Neutrophil (primary cell): ENCODE data around the gene CST4.
"Not testable (repeated sequence)": the region's sequence is repeated elsewhere in the genome, so short reads cannot be mapped to it uniquely, and the experiment has no call there.

ENCODE experiments used
- H3K27ac ChIP-seq: fragments of 200-600 bp; sonication (generic); 2 replicates; pipeline ENCODE4 v1.5.1; 2016; ENCODE audit warnings: mild to moderate bottlenecking, moderate library complexity
- H3K27me3 ChIP-seq: fragments of 200-600 bp; sonication (generic); 2 replicates; pipeline ENCODE4 v1.6.0; 2016; ENCODE audit warnings: mild to moderate bottlenecking
- H3K36me3 ChIP-seq: fragments of 200-600 bp; sonication (generic); 2 replicates; pipeline ENCODE4 v1.5.1; 2017
- H3K4me1 ChIP-seq, 2 experiments: fragments of 200-600 bp in 1 of 2; sonication (generic) in 1 of 2; 1 replicate in 1 of 2; 2 replicates in 1 of 2; pipeline versions ENCODE4 v1.5.1 to v1.6.1; 2013 to 2016; ENCODE audit warnings: low read depth in 1 of 2, low read length in 1 of 2, mild to moderate bottlenecking in 1 of 2, moderate library complexity in 1 of 2; ENCODE audit not compliant: control insufficient read depth in 1 of 2, insufficient read depth in 1 of 2
- H3K4me3 ChIP-seq, 2 experiments: fragments of 200-600 bp in 1 of 2; sonication (generic) in 1 of 2; 1 replicate in 1 of 2; 2 replicates in 1 of 2; pipeline ENCODE4 v1.5.1; 2013 to 2016; ENCODE audit warnings: low read depth in 1 of 2, low read length in 1 of 2, mild to moderate bottlenecking in 1 of 2, moderate library complexity in 1 of 2
- H3K9me3 ChIP-seq: fragments of 200-600 bp; sonication (generic); 2 replicates; pipeline ENCODE4 v1.5.1; 2016
- TF ChIP-seq, protein P1 (sequence below): fragments of 200-600 bp; sonication (generic); IDR thresholded peaks from 2 replicates; pipeline ENCODE4 v1.5.1; 2016; ENCODE audit warnings: antibody characterized with exemption

The CST4 gene

DNA sequence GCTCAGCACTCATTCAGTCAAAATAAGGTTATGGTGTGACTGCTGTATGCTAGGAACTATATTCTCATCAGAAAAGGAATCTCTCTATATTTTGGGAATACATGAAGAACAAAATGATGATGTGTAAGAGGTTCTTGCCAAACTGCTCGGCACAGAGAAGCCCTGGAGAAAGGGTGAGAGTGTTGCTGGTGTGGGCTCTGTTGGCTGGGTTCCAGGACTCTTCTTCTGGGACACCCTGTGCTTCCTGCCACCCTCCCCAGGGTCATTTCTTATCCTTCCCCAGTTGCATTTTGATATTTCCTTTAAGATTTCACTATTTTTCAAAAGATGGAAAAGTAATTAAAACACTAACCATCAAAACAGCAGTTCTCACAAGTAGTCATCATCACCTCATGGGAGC lies 33.1 kb upstream of the CST4 start:
- Histone ChIP-seq H3K9me3 (no peaks in the 10 kb centered on the region), H3K36me3 (no peaks in the 10 kb centered on the region), H3K27ac (no peak overlapping the region), H3K27me3 (no peaks in the 10 kb centered on the region), H3K4me1 (no peaks in the 10 kb centered on the region), H3K4me3 (no peak overlapping the region)
- TF ChIP-seq, protein P1, sequence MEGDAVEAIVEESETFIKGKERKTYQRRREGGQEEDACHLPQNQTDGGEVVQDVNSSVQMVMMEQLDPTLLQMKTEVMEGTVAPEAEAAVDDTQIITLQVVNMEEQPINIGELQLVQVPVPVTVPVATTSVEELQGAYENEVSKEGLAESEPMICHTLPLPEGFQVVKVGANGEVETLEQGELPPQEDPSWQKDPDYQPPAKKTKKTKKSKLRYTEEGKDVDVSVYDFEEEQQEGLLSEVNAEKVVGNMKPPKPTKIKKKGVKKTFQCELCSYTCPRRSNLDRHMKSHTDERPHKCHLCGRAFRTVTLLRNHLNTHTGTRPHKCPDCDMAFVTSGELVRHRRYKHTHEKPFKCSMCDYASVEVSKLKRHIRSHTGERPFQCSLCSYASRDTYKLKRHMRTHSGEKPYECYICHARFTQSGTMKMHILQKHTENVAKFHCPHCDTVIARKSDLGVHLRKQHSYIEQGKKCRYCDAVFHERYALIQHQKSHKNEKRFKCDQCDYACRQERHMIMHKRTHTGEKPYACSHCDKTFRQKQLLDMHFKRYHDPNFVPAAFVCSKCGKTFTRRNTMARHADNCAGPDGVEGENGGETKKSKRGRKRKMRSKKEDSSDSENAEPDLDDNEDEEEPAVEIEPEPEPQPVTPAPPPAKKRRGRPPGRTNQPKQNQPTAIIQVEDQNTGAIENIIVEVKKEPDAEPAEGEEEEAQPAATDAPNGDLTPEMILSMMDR, result no peak

DNA sequence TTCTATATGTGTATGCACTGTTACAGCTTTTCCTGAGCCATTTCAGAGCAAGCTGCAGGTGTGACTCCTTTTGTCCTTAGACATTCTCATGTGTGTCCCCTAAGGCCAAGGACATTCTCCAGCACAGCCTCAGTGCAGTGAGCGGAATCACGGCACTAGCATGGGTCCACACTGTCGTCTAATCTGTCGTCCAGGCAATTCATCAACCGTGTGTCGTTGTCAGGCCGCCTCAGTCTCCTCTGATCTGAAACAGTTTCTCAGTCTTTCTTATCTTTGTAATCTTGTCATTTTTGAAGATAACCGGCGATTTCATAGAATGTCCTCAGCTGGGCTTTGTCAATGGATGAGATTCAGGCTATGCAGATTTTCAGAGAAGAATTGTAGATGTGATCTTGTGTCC lies 30.5 kb upstream of the CST4 start:
- not testable (repeated sequence) for H3K36me3 ChIP-seq

GRCh38 chr20:23711778-23712177 lies 22.9 kb upstream of the CST4 start:
- H3K4me1 ChIP-seq, H3K4me3 ChIP-seq, H3K27ac ChIP-seq, H3K9me3 ChIP-seq, H3K27me3 ChIP-seq, H3K36me3 ChIP-seq: not testable (repeated sequence)

More for the DNA sequence above, 30.5 kb upstream of the CST4 start:
- H3K9me3 ChIP-seq, H3K27me3 ChIP-seq, H3K4me3 ChIP-seq, H3K27ac ChIP-seq, H3K4me1 ChIP-seq: not testable (repeated sequence)

DNA sequence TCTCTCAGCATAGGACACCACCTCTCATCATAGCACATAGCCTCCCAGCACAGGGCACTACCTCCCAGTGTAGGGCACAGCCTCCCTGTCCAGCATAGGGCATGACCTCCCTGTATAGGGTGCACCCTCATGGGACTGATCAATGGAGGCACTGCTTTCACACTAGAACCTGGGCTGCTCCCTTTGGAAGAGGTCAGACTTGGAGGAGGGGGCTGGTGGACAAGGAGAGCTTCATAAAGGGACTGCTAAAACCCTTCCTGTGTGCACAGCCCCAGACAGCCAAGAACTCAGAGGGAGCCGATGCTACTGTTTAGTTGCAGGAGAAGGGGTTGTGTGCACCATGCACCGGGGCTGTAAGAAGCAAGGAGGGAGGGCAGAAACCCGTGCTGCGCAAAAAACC lies 21.9 kb upstream of the CST4 start:
- Histone ChIP-seq H3K9me3 (no peaks in the 10 kb centered on the region), H3K36me3 (no peaks in the 10 kb centered on the region), H3K27me3 (peaks cover 5% of the 10 kb centered on the region), H3K4me3 (no peak overlapping the region), H3K27ac (no peak overlapping the region), H3K4me1 (no peaks in the 10 kb centered on the region)
- TF ChIP-seq, protein P1, result no peak

DNA sequence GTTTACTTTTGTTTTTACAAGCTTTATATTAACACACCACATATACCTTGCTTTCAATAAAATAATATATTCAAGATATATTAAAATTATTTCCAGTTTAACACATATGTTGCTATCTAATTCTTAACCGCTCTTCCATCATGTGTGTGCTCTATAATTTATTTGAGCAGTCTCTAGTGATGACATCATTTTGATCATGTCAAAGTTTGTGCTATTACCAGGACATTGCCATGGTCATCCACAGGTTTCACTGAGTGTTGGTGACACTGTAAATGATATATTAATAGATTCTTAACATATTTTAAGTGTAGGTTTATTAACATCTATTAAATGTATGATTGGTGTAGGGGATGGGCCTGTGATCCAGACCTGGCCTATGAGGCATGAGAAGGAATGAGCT lies 17.1 kb upstream of the CST4 start:
- Histone ChIP-seq H3K4me3 (no peak overlapping the region), H3K27ac (no peak overlapping the region), H3K27me3 (no peaks in the 10 kb centered on the region), H3K36me3 (no peaks in the 10 kb centered on the region), H3K4me1 (no peaks in the 10 kb centered on the region), H3K9me3 (no peaks in the 10 kb centered on the region)
- TF ChIP-seq, protein P1, result no peak

GRCh38 chr20:23702021-23702420 lies 13.2 kb upstream of the CST4 start:
- no peak overlapping the region for H3K27ac ChIP-seq
- H3K9me3 ChIP-seq, result no peaks in the 10 kb centered on the region
- no peaks in the 10 kb centered on the region for H3K27me3 ChIP-seq
- TF ChIP-seq, protein P1, result no peak
- no peak overlapping the region for H3K4me3 ChIP-seq
- no peaks in the 10 kb centered on the region for H3K36me3 ChIP-seq
- no peaks in the 10 kb centered on the region for H3K4me1 ChIP-seq

- Histone ChIP-seq H3K9me3 (no peaks in the 10 kb centered on the region), H3K4me3 (no peak overlapping the region), H3K36me3 (no peaks in the 10 kb centered on the region), H3K4me1 (no peaks in the 10 kb centered on the region), H3K27me3 (no peaks in the 10 kb centered on the region), H3K27ac (no peak overlapping the region)
- TF ChIP-seq, protein P1, result no peak
Observed at GRCh38 chr20:23700931-23701330, 12.1 kb upstream of the CST4 start.
